Sigmoid colon (tissue), 4 donors: ENCODE data around the gene DUSP28.

Experiments used
- EP300 ChIP-seq, 4 donors: sonication (generic); formaldehyde crosslinking; IDR thresholded peaks; one replicate each; pipeline ENCODE4 v1.6.1; 2017; ENCODE audit warnings: antibody characterized with exemption in 4 of 4
- POLR2A ChIP-seq, 2 donors: fragments of 450-650 bp; IDR thresholded peaks; one replicate each; pipeline ENCODE4 v1.6.1; 2016; ENCODE audit warnings: antibody characterized with exemption in 2 of 2, mild to moderate bottlenecking in 2 of 2, moderate library complexity in 2 of 2
- TF ChIP-seq, protein P1 (sequence below), 4 experiments: fragments of 450-650 bp in 3 of 4; fragments of 200-600 bp in 1 of 4; IDR thresholded peaks; one replicate each; pipeline ENCODE4 v1.5.1; 2016 to 2019; ENCODE audit warnings: antibody characterized with exemption in 4 of 4, mild to moderate bottlenecking in 3 of 4, moderate library complexity in 2 of 4

DNA sequence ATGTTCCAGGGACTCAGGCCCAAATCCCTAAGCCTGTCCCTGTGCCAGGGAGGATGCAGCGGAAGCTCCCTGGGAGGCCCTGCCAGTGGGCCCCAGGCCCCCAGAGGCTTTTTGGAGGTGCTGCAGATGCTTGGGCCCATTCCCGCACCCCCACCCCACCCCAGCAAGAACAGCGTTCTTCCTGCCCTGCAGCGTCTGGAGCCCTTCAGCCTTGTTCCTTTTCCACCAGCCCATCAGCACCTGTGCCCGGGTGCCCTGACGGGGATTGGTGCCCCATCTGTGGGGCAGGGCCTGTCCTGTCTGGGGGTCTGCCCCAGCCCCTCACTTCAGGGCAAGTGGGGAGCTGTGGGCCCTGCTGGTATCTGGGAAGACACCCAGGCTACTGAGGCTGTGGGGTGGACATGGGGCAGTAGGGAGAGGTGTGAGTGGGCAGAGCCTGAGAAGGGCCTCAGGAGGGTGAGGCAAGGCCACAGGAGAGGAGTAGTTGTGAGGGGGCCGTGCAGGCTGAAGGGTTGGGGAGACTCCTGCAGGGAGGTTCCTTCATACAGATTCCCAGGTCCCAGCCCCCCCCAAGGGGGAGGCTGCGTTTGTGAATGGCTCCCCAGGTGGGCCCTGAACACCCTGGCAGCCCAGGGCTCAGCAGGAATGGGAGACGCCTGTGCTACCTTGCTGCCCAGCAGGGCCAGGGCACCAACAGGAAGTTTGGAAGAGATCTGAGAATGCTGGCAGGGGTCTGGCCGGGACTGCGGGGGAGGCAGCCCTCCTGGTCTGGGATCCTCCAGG, 10.6 kb downstream of the DUSP28 start:
- TF ChIP-seq, protein P1, sequence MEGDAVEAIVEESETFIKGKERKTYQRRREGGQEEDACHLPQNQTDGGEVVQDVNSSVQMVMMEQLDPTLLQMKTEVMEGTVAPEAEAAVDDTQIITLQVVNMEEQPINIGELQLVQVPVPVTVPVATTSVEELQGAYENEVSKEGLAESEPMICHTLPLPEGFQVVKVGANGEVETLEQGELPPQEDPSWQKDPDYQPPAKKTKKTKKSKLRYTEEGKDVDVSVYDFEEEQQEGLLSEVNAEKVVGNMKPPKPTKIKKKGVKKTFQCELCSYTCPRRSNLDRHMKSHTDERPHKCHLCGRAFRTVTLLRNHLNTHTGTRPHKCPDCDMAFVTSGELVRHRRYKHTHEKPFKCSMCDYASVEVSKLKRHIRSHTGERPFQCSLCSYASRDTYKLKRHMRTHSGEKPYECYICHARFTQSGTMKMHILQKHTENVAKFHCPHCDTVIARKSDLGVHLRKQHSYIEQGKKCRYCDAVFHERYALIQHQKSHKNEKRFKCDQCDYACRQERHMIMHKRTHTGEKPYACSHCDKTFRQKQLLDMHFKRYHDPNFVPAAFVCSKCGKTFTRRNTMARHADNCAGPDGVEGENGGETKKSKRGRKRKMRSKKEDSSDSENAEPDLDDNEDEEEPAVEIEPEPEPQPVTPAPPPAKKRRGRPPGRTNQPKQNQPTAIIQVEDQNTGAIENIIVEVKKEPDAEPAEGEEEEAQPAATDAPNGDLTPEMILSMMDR (IDR thresholded peaks at IDR 0.05), result no peak
- no peak for TF ChIP-seq POLR2A (IDR thresholded peaks at IDR 0.05)
- no peak for TF ChIP-seq EP300 (IDR thresholded peaks at IDR 0.05)
